H1 (cell line): ENCODE results near the gene TSHB. TPM values are rescaled to one million over a fixed set of nuclear protein-coding genes. Genes with fewer than 3 reads are reported as not detected.

Experiments
- CTCF ChIA-PET: fragments of 300-600 bp; sonication (Branson Sonifier 250); formaldehyde crosslinking; loops from one replicate; lab custom pipeline; 2021; ENCODE audit not compliant: partially characterized antibody; lab: Charles Lee
- POLR2A ChIA-PET: fragments of 300-600 bp; sonication (Branson Sonifier 250); formaldehyde crosslinking; loops from one replicate; lab custom pipeline; 2021; ENCODE audit warnings: inconsistent platforms; ENCODE audit not compliant: partially characterized antibody; lab: Charles Lee
- DNase-seq, 2 experiments: peaks; one replicate each; pipeline versions ENCODE4 v3.0.0 to v3.0.0-alpha.2; 2010 to 2022; ENCODE audit warnings: low spot score in 2 of 2, low read depth in 1 of 2, mixed read lengths in 1 of 2
- FAIRE-seq: peaks from 2 replicates; lab custom pipeline; 2011; peaks lifted over from hg19 to GRCh38; lab: Jason Lieb, UNC
- H2AFZ ChIP-seq: 2 replicates; pipeline ENCODE4 v1.8.1; 2012; ENCODE audit warnings: low read length, inconsistent platforms
- H2AK5ac ChIP-seq: 2 replicates; pipeline ENCODE4 v1.6.1; 2013; ENCODE audit warnings: low read depth, low read length
- H2BK120ac ChIP-seq: replicated peaks from 2 replicates; pipeline ENCODE3; 2013; ENCODE audit warnings: low read depth, low read length, inconsistent platforms
- H2BK12ac ChIP-seq: 2 replicates; pipeline ENCODE4 v1.6.1; 2013; ENCODE audit warnings: low read depth, low read length
- H2BK15ac ChIP-seq: 2 replicates; pipeline ENCODE4 v1.6.1; 2013; ENCODE audit warnings: low read length
- H2BK20ac ChIP-seq: 2 replicates; pipeline ENCODE4 v1.6.1; 2013; ENCODE audit warnings: low read length
- H2BK5ac ChIP-seq: 2 replicates; pipeline ENCODE4 v1.6.1; 2013; ENCODE audit warnings: low read depth, low read length
- H3K14ac ChIP-seq: 2 replicates; pipeline ENCODE4 v1.6.1; 2013; ENCODE audit warnings: inconsistent platforms; ENCODE audit not compliant: insufficient read length
- H3K18ac ChIP-seq: 2 replicates; pipeline ENCODE4 v1.6.1; 2013; ENCODE audit warnings: low read length; ENCODE audit errors: extremely low read depth
- H3K23ac ChIP-seq: 2 replicates; pipeline ENCODE4 v1.6.1; 2013; ENCODE audit warnings: inconsistent platforms; ENCODE audit not compliant: insufficient read length
- H3K23me2 ChIP-seq: 2 replicates; pipeline ENCODE4 v1.6.1; 2013; ENCODE audit warnings: low read depth, low read length
- H3K27ac ChIP-seq: 2 replicates; pipeline ENCODE4 v1.6.1; 2011; ENCODE audit warnings: low read depth, low read length, inconsistent platforms
- H3K27me3 ChIP-seq, 4 experiments: replicated peaks in 1 of 4; 1 replicate in 1 of 4; 2 replicates in 3 of 4; pipeline versions ENCODE4 v1.6.1 to v1.8.1; 2011 to 2013; ENCODE audit warnings: low read length in 3 of 4, mild to moderate bottlenecking in 3 of 4, inconsistent platforms in 2 of 4, mixed read lengths in 2 of 4, moderate library complexity in 1 of 4; ENCODE audit not compliant: control insufficient read depth in 3 of 4, insufficient read depth in 3 of 4; ENCODE audit errors: extremely low read depth in 1 of 4
- H3K36me3 ChIP-seq, 4 experiments: 2 replicates each; pipeline versions ENCODE4 v1.6.1 to v1.8.1; 2011 to 2013; ENCODE audit warnings: mild to moderate bottlenecking in 4 of 4, low read length in 3 of 4, moderate library complexity in 2 of 4, control low read depth in 1 of 4, inconsistent platforms in 1 of 4; ENCODE audit not compliant: insufficient read depth in 4 of 4, control insufficient read depth in 2 of 4
- H3K4ac ChIP-seq: replicated peaks from 2 replicates; pipeline ENCODE3; 2013; ENCODE audit warnings: low read length, low read depth, mixed read lengths, inconsistent platforms; ENCODE audit not compliant: insufficient read length
- H3K4me1 ChIP-seq, 4 experiments: replicated peaks in 1 of 4; 1 replicate in 1 of 4; 2 replicates in 3 of 4; pipeline versions ENCODE4 v1.6.1 to v1.8.1; 2011 to 2013; ENCODE audit warnings: low read length in 3 of 4, inconsistent platforms in 2 of 4, mixed read lengths in 1 of 4; ENCODE audit not compliant: insufficient read depth in 4 of 4, control insufficient read depth in 3 of 4
- H3K4me2 ChIP-seq, 2 experiments: 2 replicates each; pipeline versions ENCODE4 v1.6.1 to v1.8.1; 2011 to 2013; ENCODE audit warnings: low read depth in 2 of 2, low read length in 2 of 2, control low read depth in 1 of 2, inconsistent platforms in 1 of 2, mild to moderate bottlenecking in 1 of 2; ENCODE audit not compliant: insufficient read depth in 1 of 2
- H3K4me3 ChIP-seq, 4 experiments: fragments of 200-600, 300-600 bp in 1 of 4; sonication (generic), shearing (Covaris generic), sonication (Bioruptor Twin) in 1 of 4; 2 replicates each; pipeline versions ENCODE4 v1.5.1 to v1.8.1; 2011 to 2016; ENCODE audit warnings: low read length in 4 of 4, low read depth in 3 of 4, control low read depth in 2 of 4, inconsistent platforms in 2 of 4, mild to moderate bottlenecking in 2 of 4, mixed read lengths in 1 of 4, moderate library complexity in 1 of 4; ENCODE audit not compliant: insufficient read depth in 2 of 4; ENCODE audit errors: extremely low read depth in 1 of 4
- H3K56ac ChIP-seq: replicated peaks from 2 replicates; pipeline ENCODE3; 2013; ENCODE audit warnings: low read depth, mild to moderate bottlenecking, mixed read lengths, low read length, inconsistent platforms; ENCODE audit not compliant: insufficient read length
- H3K79me1 ChIP-seq: 2 replicates; pipeline ENCODE4 v1.6.1; 2013; ENCODE audit warnings: low read depth, low read length, control low read depth
- H3K79me2 ChIP-seq, 2 experiments: 2 replicates each; pipeline versions ENCODE4 v1.6.1 to v1.8.1; 2012 to 2013; ENCODE audit warnings: low read length in 2 of 2, mild to moderate bottlenecking in 2 of 2, inconsistent platforms in 1 of 2; ENCODE audit not compliant: insufficient read depth in 2 of 2, control insufficient read depth in 1 of 2
- H3K9ac ChIP-seq, 4 experiments: replicated peaks in 1 of 4; 1 replicate in 1 of 4; 2 replicates in 3 of 4; pipeline versions ENCODE4 v1.6.1 to v1.8.1; 2011 to 2013; ENCODE audit warnings: low read depth in 3 of 4, low read length in 3 of 4, control low read depth in 2 of 4, mild to moderate bottlenecking in 2 of 4, moderate library complexity in 2 of 4, inconsistent platforms in 1 of 4; ENCODE audit errors: extremely low read depth in 1 of 4
- H3K9me3 ChIP-seq, 2 experiments: 2 replicates each; pipeline versions ENCODE4 v1.6.1 to v1.8.1; 2012 to 2013; ENCODE audit warnings: mild to moderate bottlenecking in 2 of 2, moderate library complexity in 2 of 2, control low read depth in 1 of 2, inconsistent platforms in 1 of 2, low read depth in 1 of 2, low read length in 1 of 2, mixed read lengths in 1 of 2; ENCODE audit not compliant: insufficient read depth in 2 of 2
- H4K20me1 ChIP-seq, 2 experiments: replicated peaks in 1 of 2; 2 replicates each; pipeline versions ENCODE3 to v1.8.1; 2011 to 2013; ENCODE audit warnings: inconsistent platforms in 2 of 2, low read length in 2 of 2, mild to moderate bottlenecking in 1 of 2; ENCODE audit not compliant: insufficient read depth in 2 of 2, control insufficient read depth in 1 of 2
- H4K5ac ChIP-seq: 2 replicates; pipeline ENCODE4 v1.6.1; 2013; ENCODE audit warnings: low read length, low read depth, mixed read lengths, inconsistent platforms; ENCODE audit not compliant: insufficient read length
- H4K8ac ChIP-seq: 2 replicates; pipeline ENCODE4 v1.8.0; 2013; ENCODE audit warnings: mild to moderate bottlenecking, moderate library complexity, low read length, inconsistent platforms; ENCODE audit not compliant: insufficient read depth; ENCODE audit errors: extremely low read depth
- H4K91ac ChIP-seq: replicated peaks from 2 replicates; pipeline ENCODE3; 2013; ENCODE audit warnings: low read length, mixed read lengths, inconsistent platforms; ENCODE audit not compliant: insufficient read length
- ASH2L ChIP-seq: fragments of 200-600, 300-600 bp; sonication (generic); IDR thresholded peaks from one replicate; pipeline ENCODE4 v1.7.1; 2017; ENCODE audit warnings: low read length
- CTCF ChIP-seq, 3 experiments: IDR thresholded peaks; 1 replicate in 2 of 3; 2 replicates in 1 of 3; pipeline versions ENCODE4 v1.5.1 to v1.6.1; 2011; ENCODE audit warnings: low read length in 3 of 3, mild to moderate bottlenecking in 3 of 3, inconsistent platforms in 2 of 3, low read depth in 1 of 3, moderate library complexity in 1 of 3; ENCODE audit not compliant: insufficient read depth in 1 of 3; ENCODE audit errors: control extremely low read depth in 1 of 3
- FOSL1 ChIP-seq: IDR thresholded peaks from 2 replicates; pipeline ENCODE4 v1.6.1; 2011; ENCODE audit warnings: mild to moderate bottlenecking, low read depth, low read length, moderate library complexity; ENCODE audit not compliant: insufficient read depth
- GABPA ChIP-seq: IDR thresholded peaks from 2 replicates; pipeline ENCODE4 v1.6.1; 2011; ENCODE audit warnings: mild to moderate bottlenecking, low read length, moderate library complexity, borderline replicate concordance; ENCODE audit not compliant: insufficient read depth
- JUND ChIP-seq: IDR thresholded peaks from 2 replicates; pipeline ENCODE4 v1.6.1; 2011; ENCODE audit warnings: mild to moderate bottlenecking, improper control_type of control experiment, low read length
- NANOG ChIP-seq: IDR thresholded peaks from 2 replicates; pipeline ENCODE4 v1.6.1; 2011; ENCODE audit warnings: low read length, low read depth, mild to moderate bottlenecking, inconsistent platforms; ENCODE audit not compliant: insufficient read depth, poor library complexity, severe bottlenecking
- NRF1 ChIP-seq: IDR thresholded peaks from 2 replicates; pipeline ENCODE4 v1.6.1; 2011; ENCODE audit warnings: mild to moderate bottlenecking, low read depth, low read length, improper control_type of control experiment
- SIRT6 ChIP-seq: IDR thresholded peaks from one replicate; pipeline ENCODE4 v1.7.1; 2012; ENCODE audit warnings: low read length, inconsistent platforms
- SIX5 ChIP-seq: IDR thresholded peaks from 2 replicates; pipeline ENCODE4 v1.6.1; 2011; ENCODE audit warnings: mild to moderate bottlenecking, low read depth, low read length
- SP4 ChIP-seq: IDR thresholded peaks from 2 replicates; pipeline ENCODE4 v1.6.1; 2012; ENCODE audit warnings: low read length, inconsistent platforms
- TBP ChIP-seq: IDR thresholded peaks from 2 replicates; pipeline ENCODE4 v1.6.1; 2011; ENCODE audit warnings: low read depth, low read length, improper control_type of control experiment
- TCF12 ChIP-seq: IDR thresholded peaks from 2 replicates; pipeline ENCODE4 v1.6.1; 2011; ENCODE audit warnings: low read depth, mild to moderate bottlenecking, low read length
- ZNF274 ChIP-seq: IDR thresholded peaks from 2 replicates; pipeline ENCODE4 v1.7.0; 2012; ENCODE audit warnings: low read length, borderline replicate concordance; ENCODE audit errors: extremely low read depth
- WGBS, 2 experiments: shearing (Covaris generic) in 1 of 2; methylation state at CpG; one replicate each; pipeline versions ENCODE4 v1.1.6 to v1.1.7; 2013 to 2015; ENCODE audit warnings: low lambda C conversion rate in 2 of 2, mixed read lengths in 2 of 2, inconsistent platforms in 1 of 2, low coverage in 1 of 2, missing lambda C conversion rate in 1 of 2; ENCODE audit not compliant: insufficient replicate concordance in 2 of 2, insufficient coverage in 1 of 2, insufficient read length in 1 of 2; ENCODE audit errors: extremely low coverage in 1 of 2, missing lambda C conversion rate in 1 of 2; 5-methylcytosine and 5-hydroxymethylcytosine counted together
- polyA plus RNA-seq, 7 experiments: library from polyadenylated mRNA; depleted of rRNA in 3 of 7; stranded (reverse) in 5 of 7; unstranded in 2 of 7; fragments of >200 nt in 5 of 7; fragments of 200-250 nt in 2 of 7; gene quantifications; 1 replicate in 5 of 7; 2 replicates in 1 of 7; 4 replicates in 1 of 7; pipeline versions ENCODE4 v1.2.1 to v1.2.3, GENCODE V29; 2011 to 2013; ENCODE audit warnings: missing spikeins in 2 of 7, mixed read lengths in 2 of 7
- total RNA-seq: library from RNA; stranded (reverse); fragmentation: NEBNext Ultra II Directional; extraction: Animal tissue kit (Norgen Biotek cat#: 25700); gene quantifications from 2 replicates; pipeline ENCODE4 v1.2.1, GENCODE V29; 2021

The TSHB gene
- total and polyA plus RNA-seq, 2 of the 8 experiments (the other 6 are each of a cell fraction or from before 2014, with no cell fraction given), result not detected

- H3K14ac ChIP-seq, result no peak overlapping the region
- H3K18ac ChIP-seq, result no peak overlapping the region
- H4K5ac ChIP-seq, result no peak overlapping the region
- H2BK5ac ChIP-seq, result no peak overlapping the region
- H3K4me3 ChIP-seq, result no peak overlapping the region
- H3K23me2 ChIP-seq, result no peaks in the 10 kb centered on the region
- H3K36me3 ChIP-seq, result no peaks in the 10 kb centered on the region
- H3K79me2 ChIP-seq, result no peaks in the 10 kb centered on the region
- H3K4me1 ChIP-seq, result peaks cover 0 to 6% (median 2%) of the 10 kb centered on the region in 4 experiments; a peak in 4 of 7 replicates
- no peak overlapping the region for H3K23ac ChIP-seq
- H2BK12ac ChIP-seq, result no peak overlapping the region
- FAIRE-seq, result no peak
- H3K27me3 ChIP-seq, result no peaks in the 10 kb centered on the region
- no peak overlapping the region for H2BK120ac ChIP-seq
- H3K4me2 ChIP-seq, result no peak overlapping the region
- WGBS, 2 experiments, result 79% methylated on average over 4 of the region's 4 CpGs; no CpG with 5 or more reads in 1 of the 2 experiments
- no peak overlapping the region for H3K9ac ChIP-seq
- H3K56ac ChIP-seq, result peak overlapping the region; percentile 60
- no peak overlapping the region for H2AFZ ChIP-seq
- H2BK15ac ChIP-seq, result no peak overlapping the region
- CTCF ChIA-PET, result no interaction called here
- H3K4ac ChIP-seq, result no peak overlapping the region
- POLR2A ChIA-PET, result no interaction called here
- H3K79me1 ChIP-seq, result no peaks in the 10 kb centered on the region
- H2AK5ac ChIP-seq, result no peak overlapping the region
- H4K91ac ChIP-seq, result no peak overlapping the region
- H4K8ac ChIP-seq, result no peak overlapping the region
- no peak overlapping the region for H2BK20ac ChIP-seq
- H3K27ac ChIP-seq, result no peak overlapping the region
- no peak for DNase-seq
- no peaks in the 10 kb centered on the region for H3K9me3 ChIP-seq
- H4K20me1 ChIP-seq, result no peaks in the 10 kb centered on the region
- TF ChIP-seq SIRT6 (no peak), NRF1 (no peak), SIX5 (no peak), ZNF274 (no peak), JUND (no peak), GABPA (no peak), SP4 (no peak), NANOG (no peak), ASH2L (no peak), CTCF (IDR thresholded peaks at IDR 0.05; ENCODE audit: control extremely low read depth in 1 of 3, insufficient read depth in 1 of 3, low read depth in 1 of 3, low read length in 3 of 3) (no peak), TBP (no peak), TCF12 (no peak), FOSL1 (no peak)
These were observed 30.9 kb downstream of the TSHB start for GRCh38 chr1:115060501-115060900.
